22Rv1 (cell line): Measurements from ENCODE around the gene SRSF3.

Experiments
- H3K27ac ChIP-seq: fragments of 450-650 bp; 2 replicates; pipeline ENCODE4 v1.5.1; 2017
- CTCF ChIP-seq: fragments of 450-650 bp; IDR thresholded peaks from 2 replicates; pipeline ENCODE4 v1.5.1; 2017; ENCODE audit warnings: mild to moderate bottlenecking
- ZFX ChIP-seq: fragments of 450-650 bp; IDR thresholded peaks from 2 replicates; pipeline ENCODE4 v1.6.1; 2017; ENCODE audit warnings: antibody characterized with exemption, borderline replicate concordance

SRSF3 gene

DNA sequence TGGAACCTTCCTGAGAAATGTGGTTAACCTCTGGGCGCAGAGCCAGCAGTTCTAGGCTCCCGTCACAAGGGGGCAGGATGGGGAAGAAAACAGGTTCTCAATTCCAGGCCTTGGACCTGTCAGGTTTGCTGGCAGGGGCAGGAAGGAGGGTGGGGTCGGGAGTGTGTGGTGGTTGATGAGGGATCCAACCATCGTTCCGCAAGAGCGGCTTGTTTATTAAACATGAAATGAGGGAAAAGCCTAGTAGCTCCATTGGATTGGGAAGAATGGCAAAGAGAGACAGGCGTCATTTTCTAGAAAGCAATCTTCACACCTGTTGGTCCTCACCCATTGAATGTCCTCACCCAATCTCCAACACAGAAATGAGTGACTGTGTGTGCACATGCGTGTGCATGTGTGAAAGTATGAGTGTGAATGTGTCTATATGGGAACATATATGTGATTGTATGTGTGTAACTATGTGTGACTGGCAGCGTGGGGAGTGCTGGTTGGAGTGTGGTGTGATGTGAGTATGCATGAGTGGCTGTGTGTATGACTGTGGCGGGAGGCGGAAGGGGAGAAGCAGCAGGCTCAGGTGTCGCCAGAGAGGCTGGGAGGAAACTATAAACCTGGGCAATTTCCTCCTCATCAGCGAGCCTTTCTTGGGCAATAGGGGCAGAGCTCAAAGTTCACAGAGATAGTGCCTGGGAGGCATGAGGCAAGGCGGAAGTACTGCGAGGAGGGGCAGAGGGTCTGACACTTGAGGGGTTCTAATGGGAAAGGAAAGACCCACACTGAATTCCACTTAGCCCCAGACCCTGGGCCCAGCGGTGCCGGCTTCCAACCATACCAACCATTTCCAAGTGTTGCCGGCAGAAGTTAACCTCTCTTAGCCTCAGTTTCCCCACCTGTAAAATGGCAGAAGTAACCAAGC is 29.6 kb downstream of the SRSF3 start:
- no peak overlapping the region for H3K27ac ChIP-seq
- TF ChIP-seq CTCF (peak; percentile 88), ZFX (no peak)

DNA sequence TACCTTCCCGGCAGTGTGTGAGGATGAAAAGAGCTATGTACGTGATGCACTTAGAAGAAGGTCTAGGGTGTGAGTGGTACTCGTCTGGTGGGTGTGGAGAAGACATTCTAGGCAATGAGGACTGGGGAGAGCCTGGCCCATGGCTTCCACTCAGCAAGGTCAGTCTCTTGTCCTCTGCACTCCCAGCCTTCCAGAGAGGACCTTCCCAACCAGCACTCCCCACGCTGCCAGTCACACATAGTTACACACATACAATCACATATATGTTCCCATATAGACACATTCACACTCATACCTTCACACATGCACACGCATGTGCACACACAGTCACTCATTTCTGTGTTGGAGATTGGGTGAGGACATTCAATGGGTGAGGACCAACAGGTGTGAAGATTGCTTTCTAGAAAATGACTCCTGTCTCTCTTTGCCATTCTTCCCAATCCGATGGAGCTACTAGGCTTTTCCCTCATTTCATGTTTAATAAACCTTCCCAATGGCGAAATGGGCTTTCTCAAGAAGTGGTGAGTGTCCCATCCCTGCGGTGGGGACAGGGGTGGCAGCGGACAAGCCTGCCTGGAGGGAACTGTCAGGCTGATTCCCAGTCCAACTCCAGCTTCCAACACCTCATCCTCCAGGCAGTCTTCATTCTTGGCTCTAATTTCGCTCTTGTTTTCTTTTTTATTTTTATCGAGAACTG is 30.4 kb downstream of the SRSF3 start:
- H3K27ac ChIP-seq = no peak overlapping the region

DNA sequence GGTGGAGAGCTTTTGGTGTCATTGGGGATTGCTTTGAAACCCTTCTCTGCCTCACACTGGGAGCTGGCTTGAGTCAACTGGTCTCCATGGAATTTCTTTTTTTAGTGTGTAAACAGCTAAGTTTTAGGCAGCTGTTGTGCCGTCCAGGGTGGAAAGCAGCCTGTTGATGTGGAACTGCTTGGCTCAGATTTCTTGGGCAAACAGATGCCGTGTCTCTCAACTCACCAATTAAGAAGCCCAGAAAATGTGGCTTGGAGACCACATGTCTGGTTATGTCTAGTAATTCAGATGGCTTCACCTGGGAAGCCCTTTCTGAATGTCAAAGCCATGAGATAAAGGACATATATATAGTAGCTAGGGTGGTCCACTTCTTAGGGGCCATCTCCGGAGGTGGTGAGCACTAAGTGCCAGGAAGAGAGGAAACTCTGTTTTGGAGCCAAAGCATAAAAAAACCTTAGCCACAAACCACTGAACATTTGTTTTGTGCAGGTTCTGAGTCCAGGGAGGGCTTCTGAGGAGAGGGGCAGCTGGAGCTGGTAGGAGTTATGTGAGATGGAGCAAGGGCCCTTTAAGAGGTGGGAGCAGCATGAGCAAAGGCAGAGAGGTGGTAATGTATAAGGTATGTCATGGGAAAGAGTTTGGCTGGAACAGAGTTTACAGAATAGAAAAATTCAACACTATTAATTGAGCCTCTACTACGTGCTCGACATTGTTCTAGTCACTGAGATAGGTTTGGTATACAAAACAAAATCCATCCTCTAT is 31.2 kb downstream of the SRSF3 start:
- TF ChIP-seq ZFX = no peak
- H3K27ac ChIP-seq = no peak overlapping the region

More for the DNA sequence above, 30.4 kb downstream of the SRSF3 start:
- TF ChIP-seq CTCF (no peak), ZFX (no peak)

DNA sequence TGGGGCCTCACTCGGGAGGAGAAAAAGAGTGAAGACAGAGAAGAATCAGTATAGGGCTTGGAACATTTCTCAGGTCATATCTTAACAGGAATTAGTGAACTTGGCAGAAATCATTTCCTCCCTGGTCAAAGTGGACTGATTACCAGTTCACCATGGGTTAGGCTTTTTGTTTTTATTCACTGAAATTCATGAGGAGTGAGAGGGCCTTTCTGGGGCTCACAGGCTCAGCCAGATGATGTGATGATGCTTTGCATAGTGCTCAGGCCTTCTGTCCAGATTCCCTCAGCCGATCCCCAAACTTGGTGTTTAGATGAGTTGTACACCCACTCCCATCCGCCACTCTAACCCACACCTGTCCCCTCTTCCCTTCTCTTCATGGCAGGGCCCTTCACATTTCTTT is 32.5 kb downstream of the SRSF3 start:
- TF ChIP-seq ZFX = no peak
- TF ChIP-seq CTCF = no peak
- no peak overlapping the region for H3K27ac ChIP-seq

GRCh38 chr6:36627141-36627540 is 33.0 kb downstream of the SRSF3 start:
- no peak overlapping the region for H3K27ac ChIP-seq
- TF ChIP-seq CTCF (no peak), ZFX (no peak)

- H3K27ac ChIP-seq = no peak overlapping the region
- TF ChIP-seq CTCF (no peak), ZFX (no peak)
Measured at GRCh38 chr6:36627801-36628246, 33.7 kb downstream of the SRSF3 start.

DNA sequence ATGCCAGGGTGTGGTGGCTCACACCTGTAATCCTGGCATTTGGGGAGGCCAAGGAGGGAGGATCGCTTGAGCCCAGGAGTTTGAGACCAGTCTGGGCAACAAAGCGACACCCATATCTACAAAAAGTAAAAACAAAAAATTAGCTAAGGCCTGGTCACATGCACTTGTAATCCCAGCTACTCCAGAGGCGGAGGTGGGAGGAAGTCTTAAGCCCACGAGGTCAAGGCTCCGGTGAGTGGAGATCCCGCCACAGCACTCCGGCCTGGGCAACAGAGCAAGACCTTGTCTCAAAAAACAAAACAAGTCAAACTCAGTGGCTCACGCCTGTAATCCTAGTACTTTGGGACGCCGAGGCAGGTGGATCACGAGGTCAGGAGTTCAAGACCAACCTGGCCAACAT is 35.6 kb downstream of the SRSF3 start:
- TF ChIP-seq CTCF = no peak
- no peak for TF ChIP-seq ZFX
- H3K27ac ChIP-seq = no peak overlapping the region
